Hepatocyte (in vitro differentiated cells): ENCODE data around the gene ZNF436. TPM values are rescaled to one million over a fixed set of nuclear protein-coding genes. Genes with fewer than 3 reads are reported as not detected.

Source experiments
- DNase-seq: peaks from one replicate; pipeline ENCODE4 v3.0.0-alpha.2; 2016; ENCODE audit warnings: low spot score
- H2AFZ ChIP-seq: fragments of 200-600 bp; sonication (generic); 2 replicates; pipeline ENCODE4 v1.6.0; 2016; ENCODE audit warnings: antibody characterized with exemption, mild to moderate bottlenecking
- H3K27ac ChIP-seq: fragments of 200-600 bp; sonication (generic); 2 replicates; pipeline ENCODE4 v1.5.1; 2016; ENCODE audit warnings: mild to moderate bottlenecking
- H3K27me3 ChIP-seq: fragments of 200-600 bp; sonication (generic); 2 replicates; pipeline ENCODE4 v1.6.1; 2016
- H3K36me3 ChIP-seq: fragments of 200-600 bp; sonication (generic); replicated peaks from 2 replicates; pipeline ENCODE4 v1.5.1; 2016; ENCODE audit warnings: low read depth; ENCODE audit not compliant: insufficient read depth
- H3K4me1 ChIP-seq: fragments of 200-600 bp; sonication (generic); 2 replicates; pipeline ENCODE4 v1.5.1; 2016; ENCODE audit warnings: mild to moderate bottlenecking, moderate library complexity; ENCODE audit not compliant: insufficient read depth
- H3K4me2 ChIP-seq: fragments of 200-600 bp; sonication (generic); 2 replicates; pipeline ENCODE4 v1.6.0; 2016
- H3K4me3 ChIP-seq: fragments of 200-600 bp; sonication (generic); 2 replicates; pipeline ENCODE4 v1.5.1; 2016; ENCODE audit warnings: mild to moderate bottlenecking
- H3K79me2 ChIP-seq: fragments of 200-600 bp; sonication (generic); 2 replicates; pipeline ENCODE4 v1.6.0; 2017; ENCODE audit warnings: mild to moderate bottlenecking
- H3K9me2 ChIP-seq: fragments of 200-600 bp; sonication (generic); replicated peaks from 2 replicates; pipeline ENCODE4 v1.6.0; 2017; ENCODE audit warnings: mild to moderate bottlenecking; ENCODE audit not compliant: insufficient read depth
- H3K9me3 ChIP-seq: fragments of 200-600 bp; sonication (generic); 2 replicates; pipeline ENCODE4 v1.5.1; 2016; ENCODE audit warnings: low read depth, mild to moderate bottlenecking
- H4K20me1 ChIP-seq: fragments of 200-600 bp; sonication (generic); 2 replicates; pipeline ENCODE4 v1.6.0; 2016; ENCODE audit warnings: mild to moderate bottlenecking; ENCODE audit not compliant: insufficient read depth, poor library complexity, severe bottlenecking
- CTCF ChIP-seq: fragments of 200-600 bp; sonication (generic); IDR thresholded peaks from 2 replicates; pipeline ENCODE4 v1.5.1; 2016; ENCODE audit warnings: antibody characterized with exemption, mild to moderate bottlenecking; ENCODE audit not compliant: poor library complexity
- EZH2 ChIP-seq: fragments of 200-600 bp; sonication (generic); IDR thresholded peaks from 2 replicates; pipeline ENCODE4 v1.6.1; 2016; ENCODE audit warnings: antibody characterized with exemption, mild to moderate bottlenecking, borderline replicate concordance
- EZH2phosphoT487 ChIP-seq: fragments of 200-600 bp; sonication (generic); IDR thresholded peaks from one replicate; pipeline ENCODE4 v1.6.1; 2018; ENCODE audit warnings: antibody characterized with exemption, mild to moderate bottlenecking, low read depth, moderate library complexity; ENCODE audit not compliant: unreplicated experiment, severe bottlenecking
- WGBS: methylation state at CpG from one replicate; pipeline ENCODE4 v1.1.6; 2016; ENCODE audit warnings: low lambda C conversion rate; ENCODE audit errors: missing lambda C conversion rate; 5-methylcytosine and 5-hydroxymethylcytosine counted together
- polyA plus RNA-seq: library from polyadenylated mRNA; unstranded; fragments of >200 nt; fragmentation: Nextera tagmentation; extraction: Ambion mirVana; gene quantifications from 2 replicates; pipeline ENCODE4 v1.2.1, GENCODE V29; 2016
- total RNA-seq: library from RNA; depleted of rRNA; stranded (reverse); fragments of >200 nt; gene quantifications from 2 replicates; pipeline ENCODE4 v1.2.3, GENCODE V29; 2014

Gene ZNF436
- total and polyA plus RNA-seq, 2 experiments from 2014 or later, result 7.5 to 15.5 TPM

GRCh38 chr1:23395154-23395724 lies 25.6 kb upstream of the ZNF436 start:
- H3K27ac ChIP-seq, result peak overlapping the region; percentile 84
- H3K4me3 ChIP-seq, result no peak overlapping the region
- no peak for TF ChIP-seq CTCF
- no peak for TF ChIP-seq EZH2phosphoT487
- TF ChIP-seq EZH2, result no peak
- no peaks in the 10 kb centered on the region for H3K9me3 ChIP-seq
- H3K79me2 ChIP-seq, result no peaks in the 10 kb centered on the region
- 58% methylated on average over 8 of the region's 8 CpGs for WGBS
- no peaks in the 10 kb centered on the region for H3K9me2 ChIP-seq
- no peaks in the 10 kb centered on the region for H3K36me3 ChIP-seq
- H3K4me2 ChIP-seq, result peak overlapping the region; percentile 40
- no peak for DNase-seq
- H3K4me1 ChIP-seq, result peaks cover 10% of the 10 kb centered on the region
- no peaks in the 10 kb centered on the region for H3K27me3 ChIP-seq
- no peaks in the 10 kb centered on the region for H4K20me1 ChIP-seq
- H2AFZ ChIP-seq, result no peak overlapping the region

- Histone ChIP-seq H3K9me3 (no peaks in the 10 kb centered on the region), H3K27me3 (no peaks in the 10 kb centered on the region), H3K36me3 (no peaks in the 10 kb centered on the region), H3K79me2 (no peaks in the 10 kb centered on the region), H2AFZ (no peak overlapping the region), H4K20me1 (no peaks in the 10 kb centered on the region), H3K9me2 (no peaks in the 10 kb centered on the region), H3K4me2 (peak overlapping the region; percentile 40), H3K4me1 (peaks cover 10% of the 10 kb centered on the region), H3K4me3 (no peak overlapping the region), H3K27ac (peak overlapping the region; percentile 84)
- DNase-seq, result peak; percentile 74
- TF ChIP-seq CTCF, result no peak
- no peak for TF ChIP-seq EZH2
- TF ChIP-seq EZH2phosphoT487, result no peak
- 33% methylated on average over 7 of the region's 7 CpGs for WGBS
Measured at GRCh38 chr1:23394684-23395083, 25.0 kb upstream of the ZNF436 start.

GRCh38 chr1:23394181-23394580 lies 24.5 kb upstream of the ZNF436 start:
- Histone ChIP-seq H3K4me2 (peak overlapping the region; percentile 40), H3K36me3 (no peaks in the 10 kb centered on the region), H3K27ac (peak overlapping the region; percentile 84), H3K4me3 (no peak overlapping the region), H3K9me3 (no peaks in the 10 kb centered on the region), H2AFZ (no peak overlapping the region), H3K79me2 (no peaks in the 10 kb centered on the region), H3K4me1 (peaks cover 10% of the 10 kb centered on the region), H3K27me3 (no peaks in the 10 kb centered on the region), H3K9me2 (no peaks in the 10 kb centered on the region), H4K20me1 (no peaks in the 10 kb centered on the region)
- TF ChIP-seq EZH2 (no peak), CTCF (no peak), EZH2phosphoT487 (no peak)
- 63% methylated on average over 4 of the region's 4 CpGs for WGBS
- peak; percentile 72 for DNase-seq

GRCh38 chr1:23393706-23394105 lies 24.1 kb upstream of the ZNF436 start:
- no peak for DNase-seq
- Histone ChIP-seq H3K36me3 (no peaks in the 10 kb centered on the region), H3K4me2 (no peak overlapping the region), H3K27me3 (no peaks in the 10 kb centered on the region), H3K4me1 (peaks cover 10% of the 10 kb centered on the region), H3K9me2 (no peaks in the 10 kb centered on the region), H3K9me3 (no peaks in the 10 kb centered on the region), H3K4me3 (no peak overlapping the region), H3K79me2 (no peaks in the 10 kb centered on the region), H3K27ac (peak overlapping the region; percentile 84), H2AFZ (no peak overlapping the region), H4K20me1 (no peaks in the 10 kb centered on the region)
- TF ChIP-seq EZH2, result no peak
- no peak for TF ChIP-seq CTCF
- TF ChIP-seq EZH2phosphoT487, result no peak
- 89% methylated on average over 10 of the region's 15 CpGs for WGBS
